ENCODE data around the gene PARP15. TPM values are rescaled to one million over a fixed set of nuclear protein-coding genes. Genes with fewer than 3 reads are reported as not detected.
"Not testable (repeated sequence)": the region's sequence is repeated elsewhere in the genome, so short reads cannot be mapped to it uniquely, and the experiment has no call there.

PARP15 gene
- total RNA-seq, 2 donors from 2014 or later: 15.0 to 17.6 TPM

DNA sequence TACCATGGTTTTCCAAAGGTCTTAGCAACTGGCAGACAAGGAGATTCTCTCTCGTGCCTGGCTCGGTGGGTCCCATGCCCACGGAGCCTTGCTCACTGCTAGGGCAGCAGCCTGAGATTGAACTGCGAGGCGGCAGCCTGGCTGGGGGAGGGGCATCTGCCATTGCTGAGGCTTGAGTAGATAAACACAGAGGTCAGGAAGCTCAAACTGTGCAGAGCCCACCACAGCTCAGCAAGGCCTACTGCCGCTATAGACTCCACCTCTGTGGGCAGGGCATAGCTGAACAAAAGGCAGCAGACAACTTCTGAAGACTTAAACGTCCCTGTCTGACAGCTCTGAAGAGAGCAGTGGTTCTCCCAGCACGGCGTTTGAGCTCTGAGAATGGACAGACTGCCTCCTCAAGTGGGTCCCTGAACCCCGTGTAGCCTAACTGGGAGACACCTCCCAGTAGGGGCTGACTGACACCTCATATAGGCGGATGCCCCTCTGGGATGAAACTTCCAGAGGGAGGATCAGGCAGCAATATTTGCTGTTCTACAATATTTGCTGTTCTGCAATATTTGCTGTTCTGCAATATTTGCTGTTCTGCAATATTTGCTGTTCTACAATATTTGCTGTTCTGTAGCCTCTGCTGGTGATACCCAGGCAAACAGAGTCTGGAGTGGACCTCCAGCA is 73.9 kb downstream of the PARP15 start:
- H3K36me3 Mint-ChIP-seq (ENCODE audit: low read depth); H3K4me1 Mint-ChIP-seq; ATAC-seq (replicated peaks); H3K9me3 Mint-ChIP-seq; H3K27ac Mint-ChIP-seq; H3K4me3 Mint-ChIP-seq: not testable (repeated sequence)
- peaks cover 17% of the 10 kb centered on the region for H3K27me3 Mint-ChIP-seq

GRCh38 chr3:122651962-122652361 is 74.5 kb downstream of the PARP15 start:
- H3K36me3 Mint-ChIP-seq (ENCODE audit: low read depth); H3K4me1 Mint-ChIP-seq; H3K9me3 Mint-ChIP-seq; ATAC-seq (replicated peaks); H3K4me3 Mint-ChIP-seq; H3K27ac Mint-ChIP-seq: not testable (repeated sequence)
- H3K27me3 Mint-ChIP-seq: peaks cover 14% of the 10 kb centered on the region

DNA sequence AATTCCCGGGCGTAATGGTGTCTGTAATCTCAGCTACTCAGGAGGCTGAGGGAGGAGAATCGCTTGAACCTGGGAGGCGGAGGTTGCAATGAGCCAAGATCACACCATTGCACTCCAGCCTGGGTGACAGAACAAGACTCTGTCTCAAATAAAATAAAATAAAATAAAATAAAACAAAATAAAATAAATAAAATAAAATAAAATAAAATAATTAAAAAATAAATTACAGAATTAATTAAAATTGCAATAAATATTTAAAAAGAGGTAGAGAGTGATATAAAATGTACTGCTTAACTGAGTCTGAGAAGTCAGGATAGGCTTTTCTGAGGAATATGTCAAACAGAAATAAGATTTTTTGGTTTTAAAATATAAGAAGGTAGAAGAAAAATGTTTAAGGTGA is 80.9 kb downstream of the PARP15 start:
- ATAC-seq (replicated peaks); H3K27ac Mint-ChIP-seq; H3K4me3 Mint-ChIP-seq; H3K36me3 Mint-ChIP-seq (ENCODE audit: low read depth); H3K9me3 Mint-ChIP-seq; H3K27me3 Mint-ChIP-seq; H3K4me1 Mint-ChIP-seq: not testable (repeated sequence)

- no peak for ATAC-seq (replicated peaks)
- no peaks in the 10 kb centered on the region for H3K27me3 Mint-ChIP-seq
- no peaks in the 10 kb centered on the region for H3K9me3 Mint-ChIP-seq
- no peak overlapping the region for H3K27ac Mint-ChIP-seq
- H3K4me1 Mint-ChIP-seq: peaks cover 10% of the 10 kb centered on the region
- H3K4me3 Mint-ChIP-seq: peak overlapping the region; percentile 41
- H3K36me3 Mint-ChIP-seq (ENCODE audit: low read depth): no peaks in the 10 kb centered on the region
Observed at GRCh38 chr3:122660297-122660974, 83.0 kb downstream of the PARP15 start.

DNA sequence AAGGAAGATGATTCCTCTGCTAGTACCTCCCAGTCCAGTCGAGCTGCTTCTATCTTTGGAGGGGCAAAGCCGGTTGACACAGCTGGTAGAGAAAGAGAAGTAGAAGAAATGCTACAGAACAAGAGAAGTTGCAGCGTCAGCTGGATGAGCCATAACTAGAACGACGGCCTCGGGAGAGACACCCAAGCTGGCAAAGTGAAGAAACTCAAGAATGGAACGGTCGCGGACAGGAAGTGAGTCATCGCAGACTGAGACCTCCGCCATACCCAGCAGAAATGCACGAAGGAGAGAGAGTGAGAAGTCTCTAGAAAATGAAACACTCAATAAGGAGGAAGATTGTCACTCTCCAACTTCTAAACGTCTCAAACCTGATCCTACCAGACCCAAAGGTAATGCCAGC is 84.2 kb downstream of the PARP15 start:
- Mint-ChIP-seq H3K27ac (peak overlapping the region; percentile 6), H3K4me3 (peak overlapping the region; percentile 41), H3K27me3 (no peaks in the 10 kb centered on the region), H3K36me3 (ENCODE audit: low read depth) (no peaks in the 10 kb centered on the region), H3K9me3 (no peaks in the 10 kb centered on the region), H3K4me1 (peaks cover 10% of the 10 kb centered on the region)
- ATAC-seq (replicated peaks): peak; percentile 96

GRCh38 chr3:122662505-122662904 is 85.1 kb downstream of the PARP15 start:
- Mint-ChIP-seq H3K4me1 (peaks cover 10% of the 10 kb centered on the region), H3K27ac (no peak overlapping the region), H3K27me3 (no peaks in the 10 kb centered on the region), H3K9me3 (no peaks in the 10 kb centered on the region), H3K4me3 (no peak overlapping the region), H3K36me3 (ENCODE audit: low read depth) (no peaks in the 10 kb centered on the region)
- no peak for ATAC-seq (replicated peaks)

DNA sequence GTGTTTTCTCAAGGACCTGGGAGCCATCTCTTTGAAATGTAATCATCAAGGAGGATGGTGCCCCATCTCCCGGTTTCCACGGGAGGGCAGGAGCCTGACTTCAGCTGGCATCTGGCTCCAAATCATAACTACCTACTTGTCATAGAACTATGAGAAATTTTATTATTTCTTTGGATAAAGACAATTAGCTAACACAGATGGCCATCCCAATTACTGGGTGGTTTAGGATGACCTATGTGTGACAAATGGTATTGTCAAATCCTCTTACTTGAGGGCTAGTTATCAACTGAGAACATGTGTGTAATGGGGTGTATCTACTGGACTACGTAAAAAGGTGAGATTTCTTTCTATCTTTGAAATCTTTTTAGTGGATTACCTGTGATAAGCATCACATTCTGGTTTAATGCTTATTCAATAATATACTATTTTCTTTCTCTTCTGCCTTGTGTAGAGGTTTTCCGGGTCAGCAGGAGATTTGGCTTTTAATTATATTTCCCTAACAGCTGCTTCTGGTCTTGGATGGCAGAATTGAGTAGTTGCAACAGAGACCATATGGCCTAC is 87.9 kb downstream of the PARP15 start:
- Mint-ChIP-seq H3K4me3 (no peak overlapping the region), H3K27ac (no peak overlapping the region), H3K9me3 (no peaks in the 10 kb centered on the region), H3K4me1 (peaks cover 21% of the 10 kb centered on the region), H3K27me3 (peaks cover 3% of the 10 kb centered on the region), H3K36me3 (ENCODE audit: low read depth) (no peaks in the 10 kb centered on the region)
- no peak for ATAC-seq (replicated peaks)

DNA sequence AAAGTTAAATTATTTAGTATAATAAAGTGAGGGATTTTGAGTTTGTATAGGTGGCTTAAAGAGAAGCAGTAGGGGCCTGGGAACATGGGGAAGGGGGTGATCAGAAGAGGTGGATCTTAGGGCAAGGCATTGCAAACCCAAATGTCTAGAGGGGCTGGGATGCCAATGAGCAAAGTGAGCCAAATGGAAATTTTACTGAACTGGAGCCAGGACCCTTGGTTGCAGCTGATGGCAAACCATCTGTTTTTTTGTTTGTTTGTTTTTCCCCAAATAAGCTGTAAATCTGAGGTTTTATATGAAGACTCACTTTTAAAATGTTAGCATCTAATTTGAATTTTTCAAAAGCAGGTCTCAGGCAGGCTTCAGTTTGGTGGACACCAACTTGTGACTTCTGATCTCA is 88.4 kb downstream of the PARP15 start:
- ATAC-seq (replicated peaks): no peak
- Mint-ChIP-seq H3K4me1 (peaks cover 19% of the 10 kb centered on the region), H3K36me3 (ENCODE audit: low read depth) (no peaks in the 10 kb centered on the region), H3K9me3 (no peaks in the 10 kb centered on the region), H3K4me3 (no peak overlapping the region), H3K27ac (no peak overlapping the region), H3K27me3 (peaks cover 3% of the 10 kb centered on the region)

DNA sequence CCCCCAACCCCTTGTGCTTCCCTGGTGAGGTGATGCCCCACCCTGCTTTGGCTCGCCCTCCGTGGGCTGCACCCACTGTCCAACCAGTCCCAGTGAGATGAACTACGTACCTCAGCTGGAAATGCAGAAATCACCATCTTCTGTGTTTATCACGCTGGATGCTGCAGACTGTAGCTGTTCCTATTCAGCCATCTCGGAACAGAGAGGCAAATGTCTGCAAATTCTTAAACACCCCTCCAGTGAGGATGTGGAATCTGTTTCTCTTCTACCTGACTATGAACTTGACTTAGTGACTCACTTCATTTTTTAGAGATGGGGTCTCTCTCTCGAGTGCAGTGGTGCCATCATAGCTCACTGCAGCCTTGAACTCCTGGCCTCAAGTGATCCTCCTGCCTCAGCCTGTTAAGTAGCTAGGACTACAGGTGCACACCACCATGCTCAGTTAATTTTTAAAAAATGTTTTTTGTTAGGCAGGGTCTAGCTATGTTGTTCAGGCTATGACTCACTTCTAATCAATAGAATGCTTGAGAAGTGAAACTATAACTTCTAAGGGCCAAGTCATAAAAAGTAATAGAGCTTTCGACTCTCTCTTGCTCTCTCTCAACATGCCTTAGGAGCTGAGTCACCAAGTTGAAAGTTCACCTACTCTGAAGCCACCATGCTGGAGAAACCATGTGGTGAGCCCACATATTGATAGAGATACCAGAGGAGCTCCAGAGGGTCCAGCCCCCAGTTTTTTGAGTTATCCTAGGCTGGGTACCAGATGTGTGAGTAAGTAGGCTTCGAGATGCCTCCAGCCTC is 91.7 kb downstream of the PARP15 start:
- no peaks in the 10 kb centered on the region for H3K9me3 Mint-ChIP-seq
- peak overlapping the region; percentile 66 for H3K27ac Mint-ChIP-seq
- peak; percentile 99 for ATAC-seq (replicated peaks)

DNA sequence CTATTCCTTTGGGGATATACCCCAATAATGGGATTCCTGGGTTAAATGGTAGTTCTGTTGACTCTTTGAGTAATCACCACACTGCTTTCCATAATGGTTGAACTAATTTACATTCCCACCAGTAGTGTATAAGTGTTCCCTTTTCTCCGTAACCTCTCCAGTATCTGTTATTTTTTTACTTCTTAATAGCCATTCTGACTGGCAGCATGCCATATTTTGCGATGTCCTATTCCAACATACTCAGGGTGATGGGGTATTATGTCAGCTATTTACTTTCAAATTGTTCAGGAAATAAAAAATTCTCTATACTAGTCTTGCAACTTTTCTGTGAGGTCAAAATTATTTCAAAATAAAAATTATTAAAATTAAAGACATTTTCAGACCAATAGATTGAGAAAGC is 94.1 kb downstream of the PARP15 start:
- peaks cover 12% of the 10 kb centered on the region for H3K4me1 Mint-ChIP-seq
- no peaks in the 10 kb centered on the region for H3K36me3 Mint-ChIP-seq (ENCODE audit: low read depth)
- H3K4me3 Mint-ChIP-seq: no peak overlapping the region
- no peak for ATAC-seq (replicated peaks)
- H3K27me3 Mint-ChIP-seq: peaks cover 3% of the 10 kb centered on the region
- H3K27ac Mint-ChIP-seq: no peak overlapping the region
- no peaks in the 10 kb centered on the region for H3K9me3 Mint-ChIP-seq

More for the DNA sequence above, 91.7 kb downstream of the PARP15 start:
- H3K27me3 Mint-ChIP-seq: peaks cover 3% of the 10 kb centered on the region
- no peaks in the 10 kb centered on the region for H3K36me3 Mint-ChIP-seq (ENCODE audit: low read depth)
- peak overlapping the region; percentile 37 for H3K4me3 Mint-ChIP-seq
- H3K4me1 Mint-ChIP-seq: peaks cover 12% of the 10 kb centered on the region

- no peak for ATAC-seq (replicated peaks)
- Mint-ChIP-seq H3K27me3 (no peaks in the 10 kb centered on the region), H3K4me3 (no peak overlapping the region), H3K4me1 (peaks cover 14% of the 10 kb centered on the region), H3K9me3 (no peaks in the 10 kb centered on the region), H3K27ac (no peak overlapping the region), H3K36me3 (ENCODE audit: low read depth) (no peaks in the 10 kb centered on the region)
Observed at GRCh38 chr3:122674339-122674738, 96.9 kb downstream of the PARP15 start.

DNA sequence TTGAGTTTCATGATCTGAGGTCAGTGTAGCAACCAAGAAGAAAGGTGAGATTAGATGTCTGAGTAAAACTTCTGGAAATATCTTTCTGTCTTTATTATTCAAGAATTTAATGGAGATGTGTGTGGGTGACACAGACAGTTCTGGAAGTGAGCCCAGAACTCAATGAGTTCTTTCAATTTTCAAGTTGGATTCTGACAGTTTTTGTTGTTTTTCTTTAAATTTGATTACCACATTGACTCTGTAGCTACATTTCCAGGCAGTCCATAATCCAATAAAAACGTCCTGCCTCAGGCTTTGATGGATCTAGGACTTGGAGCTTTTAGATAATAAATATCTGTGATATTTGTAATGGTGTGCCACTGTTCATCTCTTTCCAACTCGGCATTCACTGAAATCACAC is 99.3 kb downstream of the PARP15 start:
- no peak for ATAC-seq (replicated peaks)
- no peak overlapping the region for H3K4me3 Mint-ChIP-seq
- no peaks in the 10 kb centered on the region for H3K27me3 Mint-ChIP-seq
- H3K9me3 Mint-ChIP-seq: no peaks in the 10 kb centered on the region
- no peak overlapping the region for H3K27ac Mint-ChIP-seq
- peaks cover 26% of the 10 kb centered on the region for H3K4me1 Mint-ChIP-seq
- H3K36me3 Mint-ChIP-seq (ENCODE audit: low read depth): peaks cover 18% of the 10 kb centered on the region

DNA sequence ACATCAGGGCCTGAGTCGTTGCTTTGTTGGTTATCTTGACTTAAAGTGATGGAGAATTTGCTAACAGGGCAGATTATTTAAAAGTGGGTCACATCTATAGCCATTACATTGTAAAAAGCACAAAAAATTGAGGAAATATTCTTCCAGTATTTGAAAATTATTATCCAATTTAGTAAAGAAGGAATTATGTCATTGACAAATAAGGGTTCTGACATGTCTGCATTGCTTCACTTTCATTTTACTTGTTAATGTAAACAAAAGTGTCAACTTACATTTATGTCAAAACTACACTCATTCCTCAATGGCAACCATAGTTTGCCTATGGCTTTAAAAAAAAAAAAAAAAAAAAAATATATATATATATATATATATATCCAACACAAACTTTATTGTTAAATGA is 99.8 kb downstream of the PARP15 start:
- Mint-ChIP-seq H3K27me3 (no peaks in the 10 kb centered on the region), H3K27ac (no peak overlapping the region), H3K4me1 (peaks cover 30% of the 10 kb centered on the region), H3K36me3 (ENCODE audit: low read depth) (peaks cover 22% of the 10 kb centered on the region), H3K9me3 (no peaks in the 10 kb centered on the region), H3K4me3 (no peak overlapping the region)
- no peak for ATAC-seq (replicated peaks)

DNA sequence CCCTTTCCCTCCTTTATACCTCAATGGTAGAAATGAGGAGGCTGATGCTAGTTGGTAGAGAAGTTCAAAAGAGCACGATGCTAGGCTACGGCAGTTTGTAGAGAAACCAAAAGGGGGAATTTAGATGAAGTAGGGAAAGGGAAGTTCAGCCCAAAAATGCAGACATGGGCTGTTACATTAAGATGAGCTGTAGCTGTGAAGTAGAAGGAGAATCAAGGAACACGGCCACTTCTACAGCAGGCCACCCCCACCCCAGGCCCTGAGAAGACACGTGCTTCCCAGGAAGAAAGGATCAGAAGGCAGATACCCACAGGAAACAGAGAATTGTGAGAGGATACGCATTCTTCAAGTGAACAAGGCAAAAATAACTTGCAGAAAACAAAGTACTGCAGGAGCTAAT is 101.1 kb downstream of the PARP15 start:
- peak overlapping the region; percentile 96 for H3K4me3 Mint-ChIP-seq
- no peaks in the 10 kb centered on the region for H3K9me3 Mint-ChIP-seq
- H3K4me1 Mint-ChIP-seq: peaks cover 36% of the 10 kb centered on the region
- H3K27ac Mint-ChIP-seq: peak overlapping the region; percentile 97
- ATAC-seq (replicated peaks): no peak
- peaks cover 22% of the 10 kb centered on the region for H3K36me3 Mint-ChIP-seq (ENCODE audit: low read depth)
- H3K27me3 Mint-ChIP-seq: no peaks in the 10 kb centered on the region
